GM19238 (cell line): ENCODE results near the gene PRKAG2.
"Not testable (repeated sequence)": the region's sequence is repeated elsewhere in the genome, so short reads cannot be mapped to it uniquely, and the experiment has no call there.

ENCODE experiments used
- DNase-seq: peaks from one replicate; pipeline ENCODE4 v3.0.0; 2011; ENCODE audit warnings: low spot score; ENCODE audit not compliant: insufficient read length

PRKAG2 gene

GRCh38 chr7:151559557-151560183, 317.2 kb downstream of the PRKAG2 start:
- DNase-seq = no peak

GRCh38 chr7:151558575-151558974, 318.3 kb downstream of the PRKAG2 start:
- DNase-seq = no peak

- no peak for DNase-seq
These were observed 320.3 kb downstream of the PRKAG2 start for GRCh38 chr7:151556592-151556991.

- DNase-seq = no peak
These were observed 323.6 kb downstream of the PRKAG2 start for GRCh38 chr7:151553356-151553755.

GRCh38 chr7:151552352-151553028, 324.4 kb downstream of the PRKAG2 start:
- no peak for DNase-seq

GRCh38 chr7:151551820-151552219, 325.1 kb downstream of the PRKAG2 start:
- DNase-seq = no peak

GRCh38 chr7:151550656-151551286, 326.1 kb downstream of the PRKAG2 start:
- no peak for DNase-seq

- DNase-seq = no peak
These were observed 327.3 kb downstream of the PRKAG2 start for GRCh38 chr7:151549644-151550043.

- no peak for DNase-seq
These were observed 327.8 kb downstream of the PRKAG2 start for GRCh38 chr7:151549083-151549482.

GRCh38 chr7:151544183-151544582, 332.7 kb downstream of the PRKAG2 start:
- no peak for DNase-seq

GRCh38 chr7:151542606-151543130, 334.2 kb downstream of the PRKAG2 start:
- no peak for DNase-seq

GRCh38 chr7:151541709-151542499, 335.0 kb downstream of the PRKAG2 start:
- DNase-seq = no peak

- no peak for DNase-seq
These were observed 336.8 kb downstream of the PRKAG2 start for GRCh38 chr7:151540146-151540545.

GRCh38 chr7:151539088-151539671, 337.7 kb downstream of the PRKAG2 start:
- DNase-seq = no peak

- no peak for DNase-seq
These were observed 338.9 kb downstream of the PRKAG2 start for GRCh38 chr7:151537818-151538561.

- DNase-seq = not testable (repeated sequence)
These were observed 340.7 kb downstream of the PRKAG2 start for GRCh38 chr7:151536178-151536577.

- DNase-seq = no peak
These were observed 347.1 kb downstream of the PRKAG2 start for GRCh38 chr7:151529842-151530241.

- DNase-seq = no peak
These were observed 352.1 kb downstream of the PRKAG2 start for GRCh38 chr7:151524845-151525244.

GRCh38 chr7:151524331-151524730, 352.6 kb downstream of the PRKAG2 start:
- no peak for DNase-seq

GRCh38 chr7:151520419-151521261, 356.3 kb downstream of the PRKAG2 start:
- no peak for DNase-seq
